MCF 10A (cell line): ENCODE data around the gene HCN4. TPM values are rescaled to one million over a fixed set of nuclear protein-coding genes. Genes with fewer than 3 reads are reported as not detected.

Source experiments
- BruUV-seq: library from RNA; stranded (reverse); fragments of 400-500 nt; replicated peaks from 2 replicates; lab custom pipeline; 2021; lab: Mats Ljungman, UMichigan
- CTCF ChIA-PET: fragments of 300-600 bp; sonication (Branson Sonifier 250); formaldehyde crosslinking; extraction: SDS; loops from one replicate; lab custom pipeline; 2021; ENCODE audit warnings: antibody characterized with exemption, inconsistent platforms; lab: Yijun Ruan, JAX
- POLR2A ChIA-PET: fragments of 300-600, 350-650 bp; sonication (Branson Sonifier 250); formaldehyde crosslinking; extraction: SDS; loops from one replicate; lab custom pipeline; 2020; ENCODE audit warnings: antibody characterized with exemption, inconsistent platforms; lab: Yijun Ruan, JAX
- DNase-seq: peaks from one replicate; pipeline ENCODE4 v3.0.0-alpha.2; 2018; ENCODE audit not compliant: unreplicated experiment
- H3K27ac Mint-ChIP-seq: one replicate; pipeline ENCODE4 v1.8.0; 2022; ENCODE audit warnings: mild to moderate bottlenecking, low read depth, mixed read lengths; ENCODE audit not compliant: unreplicated experiment
- H3K27me3 Mint-ChIP-seq: one replicate; pipeline ENCODE4 v1.8.0; 2022; ENCODE audit warnings: mixed read lengths; ENCODE audit not compliant: insufficient read depth, unreplicated experiment
- H3K36me3 Mint-ChIP-seq: one replicate; pipeline ENCODE4 v1.8.0; 2022; ENCODE audit warnings: mild to moderate bottlenecking, moderate library complexity, mixed read lengths; ENCODE audit not compliant: insufficient read depth, unreplicated experiment
- H3K4me1 Mint-ChIP-seq: one replicate; pipeline ENCODE4 v1.8.0; 2022; ENCODE audit warnings: mixed read lengths; ENCODE audit not compliant: insufficient read depth, unreplicated experiment
- H3K4me3 Mint-ChIP-seq: one replicate; pipeline ENCODE4 v1.8.0; 2022; ENCODE audit warnings: mild to moderate bottlenecking, moderate library complexity, mixed read lengths; ENCODE audit not compliant: unreplicated experiment
- H3K9me3 Mint-ChIP-seq: one replicate; pipeline ENCODE4 v1.8.0; 2022; ENCODE audit warnings: mixed read lengths; ENCODE audit not compliant: unreplicated experiment
- CTCF ChIP-seq: fragments of 200-600 bp; IDR thresholded peaks from one replicate; pipeline ENCODE4 v1.8.0; 2022; ENCODE audit warnings: antibody characterized with exemption, mild to moderate bottlenecking; ENCODE audit not compliant: unreplicated experiment
- intact Hi-C: fragments of 100-400 bp; cut with micrococcal nuclease; formaldehyde crosslinking; loops from 2 replicates; pipeline ENCODE4 v1.14.1; 2022
- total RNA-seq: library from RNA; stranded (reverse); gene quantifications from 2 replicates; pipeline ENCODE4 v1.2.3, GENCODE V29; 2022

The HCN4 gene
- total RNA-seq, 1 experiment from 2014 or later, result not detected

- ChIA-PET CTCF (interaction anchor here (2.3 kb wide), 1 partner anchor 10 kb away, joined by 16 read pairs; no protein-coding TSS in a partner anchor), POLR2A (no interaction called here)
- intact Hi-C loops, result no loop called here
- Mint-ChIP-seq H3K9me3 (no peaks in the 10 kb centered on the region), H3K4me1 (no peaks in the 10 kb centered on the region), H3K27me3 (no peaks in the 10 kb centered on the region), H3K4me3 (no peak overlapping the region), H3K36me3 (no peaks in the 10 kb centered on the region), H3K27ac (no peak overlapping the region)
- TF ChIP-seq CTCF, result no peak
- no peak for DNase-seq
- BruUV-seq, result no TSS peak
Observed at GRCh38 chr15:73283366-73283962, 85.3 kb downstream of the HCN4 start.

GRCh38 chr15:73282567-73283365 is 86.0 kb downstream of the HCN4 start:
- no peak for DNase-seq
- Mint-ChIP-seq H3K4me3 (no peak overlapping the region), H3K4me1 (no peaks in the 10 kb centered on the region), H3K9me3 (no peaks in the 10 kb centered on the region), H3K27ac (no peak overlapping the region), H3K27me3 (no peaks in the 10 kb centered on the region), H3K36me3 (no peaks in the 10 kb centered on the region)
- CTCF ChIA-PET, result interaction anchor here (0.5 to 2.3 kb wide), 4 partner anchors 10 to 423 kb away, joined by 3 to 16 read pairs (median 5); no protein-coding TSS in a partner anchor
- no peak for TF ChIP-seq CTCF
- BruUV-seq, result no TSS peak
- POLR2A ChIA-PET, result no interaction called here
- intact Hi-C loops, result no loop called here

DNA sequence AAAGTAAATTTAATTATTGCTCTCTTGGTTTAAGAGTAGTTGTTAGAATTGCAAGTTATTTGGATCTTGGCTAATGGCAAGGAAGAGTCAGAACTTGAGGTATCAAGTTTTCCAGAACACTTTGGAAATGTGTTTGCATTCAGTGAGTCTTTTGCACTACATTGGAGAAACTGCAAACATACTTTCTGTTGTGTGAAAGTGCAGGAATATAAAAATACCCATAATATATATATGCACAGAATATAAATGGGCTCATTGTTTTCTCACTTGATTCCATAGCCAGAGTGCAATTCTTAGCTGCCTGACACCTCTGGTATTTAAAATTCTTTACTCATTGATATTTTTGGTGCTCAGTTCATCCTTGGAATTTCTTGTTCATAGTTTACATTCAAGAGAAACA is 92.9 kb downstream of the HCN4 start:
- intact Hi-C loops, result no loop called here
- no peak for DNase-seq
- no peak overlapping the region for H3K27ac Mint-ChIP-seq
- H3K36me3 Mint-ChIP-seq, result no peaks in the 10 kb centered on the region
- ChIA-PET CTCF (interaction anchor here (1.0 to 3.4 kb wide), 3 partner anchors 12 to 676 kb away, joined by 3 to 24 read pairs (median 9); no protein-coding TSS in a partner anchor), POLR2A (interaction anchor here (0.7 kb wide), 1 partner anchor 326 kb away, joined by 3 read pairs; no protein-coding TSS in a partner anchor)
- TF ChIP-seq CTCF, result no peak
- H3K4me1 Mint-ChIP-seq, result no peaks in the 10 kb centered on the region
- H3K4me3 Mint-ChIP-seq, result no peak overlapping the region
- H3K27me3 Mint-ChIP-seq, result no peaks in the 10 kb centered on the region
- no TSS peak for BruUV-seq
- H3K9me3 Mint-ChIP-seq, result no peaks in the 10 kb centered on the region
